ENCODE data around the gene SHISA4. TPM values are rescaled to one million over a fixed set of nuclear protein-coding genes. Genes with fewer than 3 reads are reported as not detected.

The SHISA4 gene
- polyA plus RNA-seq, 3 donors: 1.5 to 3.1 (median 2.3) TPM

DNA sequence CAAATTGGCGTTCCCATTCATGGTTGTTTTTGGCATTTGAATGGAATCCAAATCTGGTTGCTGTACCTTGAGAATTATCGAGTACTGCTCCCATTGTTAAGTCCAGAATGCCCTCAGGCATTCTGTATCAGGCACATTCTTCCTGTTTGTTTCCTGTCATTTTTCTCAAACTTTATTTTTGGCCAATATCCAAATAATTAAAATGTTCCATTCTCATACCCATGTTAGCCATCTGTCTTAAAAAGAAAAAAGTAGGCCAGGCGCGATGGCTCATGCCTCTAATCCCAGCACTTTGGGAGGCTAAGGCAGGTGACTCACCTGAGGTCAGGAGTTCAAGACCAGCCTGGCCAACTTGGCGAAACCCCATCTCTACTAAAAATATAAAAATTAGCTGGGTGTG, 29.3 kb upstream of the SHISA4 start:
- TF ChIP-seq, protein P1, sequence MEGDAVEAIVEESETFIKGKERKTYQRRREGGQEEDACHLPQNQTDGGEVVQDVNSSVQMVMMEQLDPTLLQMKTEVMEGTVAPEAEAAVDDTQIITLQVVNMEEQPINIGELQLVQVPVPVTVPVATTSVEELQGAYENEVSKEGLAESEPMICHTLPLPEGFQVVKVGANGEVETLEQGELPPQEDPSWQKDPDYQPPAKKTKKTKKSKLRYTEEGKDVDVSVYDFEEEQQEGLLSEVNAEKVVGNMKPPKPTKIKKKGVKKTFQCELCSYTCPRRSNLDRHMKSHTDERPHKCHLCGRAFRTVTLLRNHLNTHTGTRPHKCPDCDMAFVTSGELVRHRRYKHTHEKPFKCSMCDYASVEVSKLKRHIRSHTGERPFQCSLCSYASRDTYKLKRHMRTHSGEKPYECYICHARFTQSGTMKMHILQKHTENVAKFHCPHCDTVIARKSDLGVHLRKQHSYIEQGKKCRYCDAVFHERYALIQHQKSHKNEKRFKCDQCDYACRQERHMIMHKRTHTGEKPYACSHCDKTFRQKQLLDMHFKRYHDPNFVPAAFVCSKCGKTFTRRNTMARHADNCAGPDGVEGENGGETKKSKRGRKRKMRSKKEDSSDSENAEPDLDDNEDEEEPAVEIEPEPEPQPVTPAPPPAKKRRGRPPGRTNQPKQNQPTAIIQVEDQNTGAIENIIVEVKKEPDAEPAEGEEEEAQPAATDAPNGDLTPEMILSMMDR (IDR thresholded peaks at IDR 0.05): no peak
- H3K4me1 Mint-ChIP-seq: no peaks in the 10 kb centered on the region
- H3K4me3 Mint-ChIP-seq: no peak overlapping the region
- Histone ChIP-seq H2AFZ (ENCODE audit: insufficient read depth, low read depth, low read length, poor library complexity, severe bottlenecking) (no peak overlapping the region), H3K4me3 (replicated peaks in 1 of 3; ENCODE audit: low read depth in 2 of 3, low read length in 3 of 3) (no peak overlapping the region), H3K4me2 (replicated peaks; ENCODE audit: extremely low read depth, low read length, poor library complexity, severe bottlenecking) (no peak overlapping the region), H3K36me3 (replicated peaks in 1 of 2; ENCODE audit: control insufficient read depth in 1 of 2, insufficient read depth in 2 of 2, low read length in 2 of 2) (peaks cover 77 to 99% of the 10 kb centered on the region in 2 donors), H3K4me1 (ENCODE audit: control insufficient read depth in 1 of 2, insufficient read depth in 2 of 2, low read length in 2 of 2) (no peaks in the 10 kb centered on the region), H4K20me1 (ENCODE audit: insufficient read depth, low read length) (no peaks in the 10 kb centered on the region), H3K9me3 (replicated peaks in 1 of 2; ENCODE audit: control insufficient read depth in 1 of 2, insufficient read depth in 1 of 2, low read length in 2 of 2) (no peaks in the 10 kb centered on the region), H3K79me2 (ENCODE audit: insufficient read depth, low read length) (no peaks in the 10 kb centered on the region), H3K27ac (ENCODE audit: low read depth in 1 of 2, low read length in 2 of 2) (no peak overlapping the region), H3K27me3 (ENCODE audit: control insufficient read depth in 2 of 2, insufficient read depth in 2 of 2, low read length in 2 of 2) (no peaks in the 10 kb centered on the region), H3K9ac (ENCODE audit: insufficient read depth, low read length, poor library complexity, severe bottlenecking) (no peak overlapping the region)
- no peak for DNase-seq
- 100% methylated on average over 2 of the region's 5 CpGs for WGBS (ENCODE audit: insufficient coverage)
- no peak overlapping the region for H3K27ac Mint-ChIP-seq
- H3K9me3 Mint-ChIP-seq: no peaks in the 10 kb centered on the region
- H3K27me3 Mint-ChIP-seq (ENCODE audit: low read depth in 3 of 3): no peaks in the 10 kb centered on the region
- peaks cover 83 to 86% of the 10 kb centered on the region in 2 donors for H3K36me3 Mint-ChIP-seq
- intact Hi-C loops (cut with micrococcal nuclease): no loop called here

DNA sequence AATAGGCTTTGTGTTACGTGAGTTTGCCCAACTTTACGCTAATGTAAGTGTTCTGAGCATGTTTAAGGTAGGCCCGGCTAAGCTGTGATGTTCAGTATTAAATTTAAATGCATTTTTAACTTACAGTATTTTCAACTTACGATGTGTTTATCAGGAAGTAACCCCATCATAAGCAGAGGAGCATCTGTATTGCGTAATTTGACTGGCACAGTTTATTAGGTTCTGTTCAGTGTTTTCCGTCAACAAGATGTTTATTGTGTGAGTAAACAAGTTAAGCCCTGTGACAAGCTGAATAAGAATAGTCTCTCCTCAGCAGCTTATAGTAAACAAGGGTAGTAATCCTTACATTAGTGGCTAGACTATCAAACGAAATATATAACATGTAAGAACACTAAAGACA, 27.2 kb upstream of the SHISA4 start:
- H3K36me3 ChIP-seq (replicated peaks in 1 of 2; ENCODE audit: control insufficient read depth in 1 of 2, insufficient read depth in 2 of 2, low read length in 2 of 2): peaks cover 73 to 99% of the 10 kb centered on the region in 2 donors
- no peak overlapping the region for H3K27ac Mint-ChIP-seq
- H3K9me3 ChIP-seq (replicated peaks in 1 of 2; ENCODE audit: control insufficient read depth in 1 of 2, insufficient read depth in 1 of 2, low read length in 2 of 2): no peaks in the 10 kb centered on the region
- no peak overlapping the region for H3K4me3 Mint-ChIP-seq
- H3K4me1 ChIP-seq (ENCODE audit: control insufficient read depth in 1 of 2, insufficient read depth in 2 of 2, low read length in 2 of 2): peaks cover 0 to 3% of the 10 kb centered on the region in 2 donors
- no peak overlapping the region for H3K27ac ChIP-seq (ENCODE audit: low read depth in 1 of 2, low read length in 2 of 2)
- no peak overlapping the region for H3K4me2 ChIP-seq (replicated peaks; ENCODE audit: extremely low read depth, low read length, poor library complexity, severe bottlenecking)
- no peaks in the 10 kb centered on the region for H3K27me3 ChIP-seq (ENCODE audit: control insufficient read depth in 2 of 2, insufficient read depth in 2 of 2, low read length in 2 of 2)
- peaks cover 0 to 2% (median 0%) of the 10 kb centered on the region in 3 donors for H3K27me3 Mint-ChIP-seq (ENCODE audit: low read depth in 3 of 3)
- H3K4me3 ChIP-seq (replicated peaks in 1 of 3; ENCODE audit: low read depth in 2 of 3, low read length in 3 of 3): no peak overlapping the region
- WGBS (ENCODE audit: insufficient coverage): no CpG with 5 or more reads among the region's 7 CpGs
- no peaks in the 10 kb centered on the region for H3K79me2 ChIP-seq (ENCODE audit: insufficient read depth, low read length)
- H3K4me1 Mint-ChIP-seq: peaks cover 4% of the 10 kb centered on the region
- peaks cover 75 to 83% of the 10 kb centered on the region in 2 donors for H3K36me3 Mint-ChIP-seq
- intact Hi-C loops (cut with micrococcal nuclease): no loop called here
- TF ChIP-seq, protein P1 (IDR thresholded peaks at IDR 0.05): no peak
- H4K20me1 ChIP-seq (ENCODE audit: insufficient read depth, low read length): no peaks in the 10 kb centered on the region
- no peaks in the 10 kb centered on the region for H3K9me3 Mint-ChIP-seq
- DNase-seq: no peak
- H3K9ac ChIP-seq (ENCODE audit: insufficient read depth, low read length, poor library complexity, severe bottlenecking): no peak overlapping the region
- no peak overlapping the region for H2AFZ ChIP-seq (ENCODE audit: insufficient read depth, low read depth, low read length, poor library complexity, severe bottlenecking)
